Smooth muscle cell of the brain vasculature (primary cell): ENCODE data around the gene HMGCLL1.

Source experiments
- DNase-seq: peaks from one replicate; pipeline ENCODE4 v3.0.0-alpha.2; 2012; ENCODE audit warnings: low read depth, low spot score

The HMGCLL1 gene

GRCh38 chr6:55531496-55531895 lies 47.5 kb downstream of the HMGCLL1 start:
- DNase-seq = no peak

- DNase-seq = no peak
These were observed 48.1 kb downstream of the HMGCLL1 start for GRCh38 chr6:55530931-55531330.

DNA sequence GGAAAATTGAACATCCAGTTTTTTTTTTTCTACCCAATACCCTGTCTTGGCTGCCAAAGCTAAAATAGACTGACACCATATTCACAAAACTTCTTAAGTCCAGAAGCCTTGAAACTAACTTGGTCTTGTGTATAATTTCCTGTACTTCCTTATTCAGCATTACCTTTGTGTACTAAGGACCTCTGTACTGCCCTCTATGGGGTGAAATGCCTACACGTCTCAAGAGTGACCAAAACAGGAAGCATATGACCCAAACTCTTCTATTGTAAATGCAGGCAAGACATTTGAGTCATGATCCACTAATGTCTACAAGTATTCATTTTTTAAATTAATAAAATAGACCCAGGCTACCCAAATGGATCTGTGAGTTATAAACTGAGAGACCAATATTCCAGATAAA lies 50.4 kb downstream of the HMGCLL1 start:
- no peak for DNase-seq

GRCh38 chr6:55524441-55524840 lies 54.6 kb downstream of the HMGCLL1 start:
- no peak for DNase-seq

GRCh38 chr6:55518529-55519060 lies 60.4 kb downstream of the HMGCLL1 start:
- no peak for DNase-seq

DNA sequence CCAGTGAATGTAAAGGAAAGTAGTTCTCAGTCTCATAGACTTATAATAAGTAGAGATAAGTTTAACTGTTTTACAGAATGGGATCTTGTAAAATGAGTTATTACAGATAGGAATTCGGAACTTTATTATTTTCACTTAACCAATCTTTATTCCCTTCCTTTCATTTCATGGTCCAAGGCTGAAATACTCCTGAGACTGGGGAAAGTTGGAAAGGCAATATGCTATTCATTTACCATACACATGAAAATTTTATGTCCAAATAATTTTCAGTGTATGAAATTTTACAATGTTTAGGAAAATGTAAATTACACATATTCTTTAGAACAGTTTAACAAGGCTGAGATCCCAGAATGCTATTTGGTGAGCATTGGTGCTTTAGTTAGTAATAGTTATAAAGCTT lies 62.3 kb downstream of the HMGCLL1 start:
- DNase-seq = no peak

DNA sequence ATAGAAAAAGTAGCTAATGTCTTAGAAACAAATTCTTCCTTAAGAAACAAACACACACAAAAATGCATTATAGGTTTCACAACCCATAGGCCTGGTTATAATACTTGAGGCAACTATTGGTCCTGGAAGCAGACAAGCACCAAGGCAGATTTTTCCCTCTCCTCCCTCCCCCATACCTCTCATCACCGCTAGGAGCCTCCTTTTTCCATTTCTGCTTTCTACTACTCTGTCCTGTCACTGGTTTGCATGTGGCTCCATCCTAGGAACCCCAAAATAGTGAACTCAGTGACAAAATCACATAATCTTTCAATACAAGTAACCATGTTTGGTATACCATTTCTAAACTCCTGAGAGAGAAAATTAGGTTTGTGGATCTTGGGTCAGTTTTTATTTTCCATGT lies 66.1 kb downstream of the HMGCLL1 start:
- DNase-seq = no peak

- DNase-seq = no peak
These were observed 67.7 kb downstream of the HMGCLL1 start for GRCh38 chr6:55511122-55511800.

- DNase-seq = no peak
These were observed 79.4 kb downstream of the HMGCLL1 start for GRCh38 chr6:55499591-55499990.

DNA sequence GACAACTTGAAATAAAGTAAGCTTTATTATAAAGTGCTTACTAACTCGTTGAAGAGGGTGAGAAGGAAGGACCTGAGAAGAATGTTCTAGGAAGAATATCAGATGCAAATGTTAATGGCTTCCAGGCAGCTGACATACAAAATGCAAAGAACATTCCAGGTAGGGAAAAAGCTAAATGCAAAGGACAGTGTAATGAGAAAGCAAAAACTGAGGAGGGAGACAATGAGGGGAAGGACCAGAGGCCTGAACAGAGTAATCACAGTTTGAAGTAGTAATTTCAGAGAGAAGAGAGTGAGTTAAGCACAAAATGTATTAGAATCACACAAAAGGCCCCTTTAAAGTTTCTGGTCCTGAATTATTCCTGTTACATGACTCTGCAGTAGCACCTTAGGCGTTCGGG lies 81.3 kb downstream of the HMGCLL1 start:
- DNase-seq = no peak

DNA sequence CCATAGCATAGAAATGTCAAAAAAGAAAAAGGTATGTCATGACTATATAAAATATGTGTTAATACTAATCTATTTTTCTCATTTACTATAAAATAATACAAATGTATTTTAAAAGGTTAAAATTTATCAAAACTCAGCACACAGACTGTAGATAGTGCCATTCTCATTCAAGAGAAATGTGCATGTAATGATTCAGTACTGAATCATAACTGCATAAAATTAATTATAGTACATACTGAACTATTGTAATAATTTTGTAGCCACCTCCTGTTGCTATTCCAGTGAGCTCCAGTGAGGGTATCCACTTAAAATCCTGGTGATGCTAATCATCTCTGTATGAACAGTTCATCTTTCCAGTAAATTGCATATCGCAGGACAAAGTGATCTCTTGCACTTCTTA lies 82.8 kb downstream of the HMGCLL1 start:
- no peak for DNase-seq

- DNase-seq = no peak
These were observed 83.7 kb downstream of the HMGCLL1 start for GRCh38 chr6:55495277-55495676.

DNA sequence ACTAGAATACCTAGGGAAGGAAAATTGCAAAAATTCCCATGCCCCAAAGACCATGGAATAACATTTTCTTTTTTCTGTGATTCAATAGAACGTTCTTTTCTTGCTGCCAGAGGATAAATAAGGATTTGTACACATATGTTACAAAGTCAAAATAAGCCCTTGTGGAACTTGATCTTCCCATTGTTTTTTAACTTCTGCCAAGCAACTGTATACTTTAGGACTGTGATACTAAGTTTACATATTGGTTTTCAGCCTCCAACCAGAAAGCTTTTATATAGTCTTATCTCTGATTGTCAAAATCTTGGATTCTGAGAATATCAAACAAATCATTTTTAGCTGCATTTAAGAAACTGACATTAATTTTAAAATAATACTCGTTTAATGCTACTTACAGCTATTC lies 84.6 kb downstream of the HMGCLL1 start:
- DNase-seq = no peak

DNA sequence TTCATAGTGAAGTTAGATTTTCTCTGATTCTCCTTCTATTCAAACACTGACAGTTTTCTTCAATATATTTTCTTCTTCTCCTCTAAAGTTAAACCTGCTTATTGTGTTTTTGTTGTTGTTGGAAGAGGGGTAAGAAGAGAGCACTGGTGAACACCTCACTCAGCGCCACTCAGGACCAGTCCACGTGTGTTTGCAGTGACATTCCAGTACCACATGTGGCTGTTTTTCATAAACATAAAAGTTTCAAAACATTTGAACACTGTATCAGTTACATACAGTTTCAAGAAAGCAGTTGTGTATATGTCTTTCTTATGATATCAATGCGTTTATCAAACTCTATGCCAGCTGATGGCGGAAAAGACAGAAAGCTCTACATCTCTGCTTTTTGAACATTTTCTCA lies 86.7 kb downstream of the HMGCLL1 start:
- DNase-seq = no peak

GRCh38 chr6:55490871-55491270 lies 88.1 kb downstream of the HMGCLL1 start:
- DNase-seq = no peak

- DNase-seq = no peak
These were observed 104.6 kb downstream of the HMGCLL1 start for GRCh38 chr6:55474382-55474781.

- no peak for DNase-seq
These were observed 105.3 kb downstream of the HMGCLL1 start for GRCh38 chr6:55473722-55474121.

- peak; percentile 32 for DNase-seq
These were observed 109.0 kb downstream of the HMGCLL1 start for GRCh38 chr6:55469951-55470366.

- DNase-seq = no peak
These were observed 123.0 kb downstream of the HMGCLL1 start for GRCh38 chr6:55456016-55456415.

DNA sequence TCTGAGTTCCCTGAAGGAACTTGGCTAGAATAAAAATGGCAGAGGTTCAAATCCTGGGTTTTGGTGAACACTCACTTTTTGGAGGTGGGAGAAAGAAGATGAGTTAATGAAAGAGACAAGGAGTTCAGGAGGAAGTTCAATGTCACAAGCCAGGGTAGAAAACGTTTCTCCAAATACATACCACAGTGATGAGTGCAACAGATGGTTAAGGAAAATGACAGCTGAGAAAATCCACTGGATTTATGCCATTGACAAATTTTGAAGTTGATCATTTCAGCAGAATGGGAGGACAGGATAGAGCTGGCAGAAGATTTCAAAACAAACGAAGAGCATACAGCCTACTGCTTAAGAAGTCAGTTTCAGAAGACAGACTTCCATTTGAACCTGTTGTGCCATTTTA lies 129.0 kb downstream of the HMGCLL1 start:
- no peak for DNase-seq

DNA sequence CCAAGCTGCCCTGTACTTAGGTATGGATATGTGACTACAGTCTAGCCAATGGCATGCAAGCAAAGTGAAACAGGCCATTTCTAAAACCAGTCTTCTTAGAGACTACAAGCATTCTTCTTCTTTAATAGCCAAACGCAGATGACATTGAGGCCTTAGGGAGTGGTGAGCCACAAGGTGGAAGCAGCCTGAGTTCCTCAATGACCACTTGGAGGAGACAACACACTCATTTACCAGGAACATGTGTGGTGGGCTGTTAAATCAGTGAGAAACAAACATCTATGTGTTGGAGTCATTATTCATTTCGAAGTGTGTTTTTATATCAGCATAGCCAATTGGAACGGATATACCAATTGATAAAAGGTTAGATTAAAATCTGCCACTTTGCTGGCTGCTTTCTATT lies 129.8 kb downstream of the HMGCLL1 start:
- DNase-seq = no peak

- no peak for DNase-seq
These were observed 130.5 kb downstream of the HMGCLL1 start for GRCh38 chr6:55448451-55448850.

DNA sequence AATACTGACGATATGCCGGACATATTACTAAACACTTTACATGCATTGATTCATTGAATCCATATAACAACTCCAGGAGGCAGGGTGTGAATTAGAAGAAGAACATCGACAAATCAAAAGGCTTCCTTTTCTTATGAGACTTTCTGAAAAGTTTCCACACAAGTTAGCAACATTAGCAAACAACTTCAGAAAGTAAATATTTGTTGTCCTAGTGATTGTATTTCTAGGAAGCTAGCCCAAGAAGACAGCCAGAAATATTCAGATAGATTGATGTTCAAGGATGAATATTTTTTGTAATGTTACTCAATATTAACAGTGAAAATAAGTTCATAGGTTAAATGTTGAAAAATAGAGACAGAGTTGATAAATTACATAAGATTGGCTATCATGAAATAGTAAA lies 131.1 kb downstream of the HMGCLL1 start:
- DNase-seq = no peak

- no peak for DNase-seq
These were observed 133.3 kb downstream of the HMGCLL1 start for GRCh38 chr6:55445648-55446204.
